Lung (tissue), 12 donors: ENCODE data around the gene RASGRF1. TPM values are rescaled to one million over a fixed set of nuclear protein-coding genes. Genes with fewer than 3 reads are reported as not detected.
A peak's percentile ranks its signal among the peaks of the same experiment; 100 is the strongest.

Experiments
- ATAC-seq: fragments of 200-7000 bp; cut with Tn5 transposase; one replicate; pipeline ENCODE4 v1.9.1; 2020; ENCODE audit warnings: moderate number of reproducible peaks; ENCODE audit not compliant: insufficient read depth, low FRiP score
- DNase-seq, 3 donors: peaks; one replicate each; pipeline ENCODE4 v3.0.0-alpha.2; 2013 to 2017
- H3K27ac ChIP-seq, 2 donors: one replicate each; pipeline ENCODE4 v1.5.1; 2013; ENCODE audit warnings: mild to moderate bottlenecking in 2 of 2, moderate library complexity in 2 of 2, control low read depth in 1 of 2, inconsistent platforms in 1 of 2, low read depth in 1 of 2, low read length in 1 of 2
- H3K27me3 ChIP-seq, 3 donors: one replicate each; pipeline ENCODE4 v1.5.1; 2013; ENCODE audit warnings: low read length in 2 of 3; ENCODE audit not compliant: control insufficient read depth in 3 of 3, insufficient read depth in 3 of 3
- H3K36me3 ChIP-seq, 4 donors: one replicate each; pipeline ENCODE4 v1.5.1; 2013; ENCODE audit warnings: low read length in 4 of 4, mild to moderate bottlenecking in 1 of 4, moderate library complexity in 1 of 4; ENCODE audit not compliant: control insufficient read depth in 4 of 4, insufficient read depth in 4 of 4
- H3K4me1 ChIP-seq, 5 donors: one replicate each; pipeline ENCODE4 v1.5.1; 2013; ENCODE audit warnings: low read length in 5 of 5, mild to moderate bottlenecking in 2 of 5, moderate library complexity in 1 of 5; ENCODE audit not compliant: control insufficient read depth in 5 of 5, insufficient read depth in 5 of 5
- H3K4me3 ChIP-seq: one replicate; pipeline ENCODE4 v1.5.1; 2013; ENCODE audit warnings: mild to moderate bottlenecking, control low read depth, moderate library complexity
- H3K9ac ChIP-seq, 2 donors: one replicate each; pipeline ENCODE4 v1.5.1; 2013; ENCODE audit warnings: low read length in 2 of 2, control low read depth in 1 of 2; ENCODE audit not compliant: insufficient read depth in 1 of 2
- H3K9me3 ChIP-seq, 4 donors: one replicate each; pipeline ENCODE4 v1.5.1; 2013; ENCODE audit warnings: low read length in 3 of 4, mild to moderate bottlenecking in 1 of 4, moderate library complexity in 1 of 4; ENCODE audit not compliant: control insufficient read depth in 4 of 4, insufficient read depth in 3 of 4
- CTCF ChIP-seq: IDR thresholded peaks from 2 replicates; pipeline ENCODE4 v1.5.1; 2012; ENCODE audit warnings: mild to moderate bottlenecking; ENCODE audit errors: control extremely low read depth, extremely low read depth
- WGBS, 2 donors: extraction: QIAGEN DNeasy Blood & Tissue Kit; methylation state at CpG; one replicate each; pipeline ENCODE4 v1.1.7; 2013; 5-methylcytosine and 5-hydroxymethylcytosine counted together
- polyA plus RNA-seq, 2 donors: library from polyadenylated mRNA; stranded (reverse); fragments of 200-250 nt; gene quantifications; one replicate each; pipeline ENCODE4 v1.2.1, GENCODE V29; 2013
- total RNA-seq, 2 donors: library from RNA; depleted of rRNA in 1 of 2; stranded (reverse); fragments of >200 nt in 1 of 2; gene quantifications; one replicate each; pipeline ENCODE4 v1.2.1, GENCODE V29; 2014 to 2021
- donor health status: control.
- donor health status: control.
- donor health status: Bipolar disorder and iron deficiency.
- donor health status: healthy.
- donor health status: DM: yes; HTN: yes; CAD: no.

Gene RASGRF1
- total and polyA plus RNA-seq, 4 donors: 10.9 to 71.2 (median 24.6) TPM

GRCh38 chr15:78947506-78947905 lies 143.1 kb downstream of the RASGRF1 start:
- DNase-seq (no peak), ATAC-seq (no peak)
- Histone ChIP-seq H3K9me3 (peaks cover 0 to 1% (median 0%) of the 10 kb centered on the region in 4 donors), H3K9ac (no peak overlapping the region), H3K27ac (no peak overlapping the region), H3K36me3 (no peaks in the 10 kb centered on the region), H3K4me1 (peaks cover 3 to 17% (median 8%) of the 10 kb centered on the region in 5 donors), H3K27me3 (no peaks in the 10 kb centered on the region), H3K4me3 (no peak overlapping the region)
- TF ChIP-seq CTCF: no peak
- WGBS, 2 donors: 92 to 97% methylated on average over 5 of the region's 5 CpGs

- no peaks in the 10 kb centered on the region for H3K36me3 ChIP-seq
- 95% methylated on average over 5 of the region's 5 CpGs for WGBS, 2 donors
- H3K27me3 ChIP-seq: no peaks in the 10 kb centered on the region
- H3K9ac ChIP-seq: no peak overlapping the region
- peaks cover 3 to 12% (median 5%) of the 10 kb centered on the region in 5 donors for H3K4me1 ChIP-seq
- H3K4me3 ChIP-seq: no peak overlapping the region
- H3K27ac ChIP-seq: no peak overlapping the region
- ATAC-seq (no peak), DNase-seq (no peak)
- no peak for TF ChIP-seq CTCF
- H3K9me3 ChIP-seq: peaks cover 0 to 1% (median 0%) of the 10 kb centered on the region in 4 donors
Measured at GRCh38 chr15:78946493-78946892, 144.1 kb downstream of the RASGRF1 start.

GRCh38 chr15:78944669-78945407 lies 145.7 kb downstream of the RASGRF1 start, which contains the start of gene CTSH:
TSS of gene CTSH (minus strand) at chr15:78945046. CDS start at chr15:78944981, 65 bp downstream.
- Histone ChIP-seq H3K27me3 (no peaks in the 10 kb centered on the region), H3K36me3 (no peaks in the 10 kb centered on the region), H3K9me3 (peaks cover 0 to 1% (median 0%) of the 10 kb centered on the region in 4 donors), H3K9ac (peak within 1 kb of the TSS in 1 of 2 donors; percentile 26), H3K4me3 (peak within 1 kb of the TSS; percentile 73), H3K27ac (peak within 1 kb of the TSS; percentile 47 to 93), H3K4me1 (peaks cover 0 to 8% (median 0%) of the 10 kb centered on the region in 5 donors)
- ATAC-seq: peak; percentile 90
- WGBS, 2 donors: 3% methylated on average over 40 to 71 of the region's 71 CpGs
- no peak for TF ChIP-seq CTCF
- peak; percentile 48 to 80 (median 76) for DNase-seq
